ENCODE results near the gene C12orf50.

DNA sequence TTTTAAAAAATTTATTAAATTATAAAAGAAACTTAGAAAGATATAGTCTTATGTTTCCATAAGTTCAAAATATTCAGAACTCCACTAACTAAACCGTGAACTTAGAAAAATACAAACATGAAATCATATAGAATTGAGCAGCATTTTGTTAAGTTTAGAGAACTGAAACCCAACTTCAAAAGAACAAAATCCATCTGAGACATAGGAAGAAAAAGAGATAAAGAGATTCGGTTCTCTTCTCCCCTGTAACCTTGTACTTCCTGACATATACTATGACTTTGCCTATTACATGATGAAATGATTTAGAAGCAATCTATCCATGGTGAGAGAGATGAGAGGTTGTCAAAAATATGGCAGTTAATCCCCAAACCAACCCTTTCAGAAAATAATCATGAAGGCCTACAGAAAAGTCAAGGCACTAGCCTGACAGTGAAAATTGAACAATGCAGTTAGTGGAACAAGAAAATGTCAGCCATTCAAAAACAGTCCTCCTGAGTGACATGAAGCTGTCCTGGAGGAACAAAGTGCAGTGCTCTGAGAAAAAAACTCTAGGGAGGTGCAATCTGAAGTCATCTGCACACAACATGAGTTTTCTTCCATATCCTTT, 44.0 kb downstream of the C12orf50 start:
- TF ChIP-seq, protein P1, sequence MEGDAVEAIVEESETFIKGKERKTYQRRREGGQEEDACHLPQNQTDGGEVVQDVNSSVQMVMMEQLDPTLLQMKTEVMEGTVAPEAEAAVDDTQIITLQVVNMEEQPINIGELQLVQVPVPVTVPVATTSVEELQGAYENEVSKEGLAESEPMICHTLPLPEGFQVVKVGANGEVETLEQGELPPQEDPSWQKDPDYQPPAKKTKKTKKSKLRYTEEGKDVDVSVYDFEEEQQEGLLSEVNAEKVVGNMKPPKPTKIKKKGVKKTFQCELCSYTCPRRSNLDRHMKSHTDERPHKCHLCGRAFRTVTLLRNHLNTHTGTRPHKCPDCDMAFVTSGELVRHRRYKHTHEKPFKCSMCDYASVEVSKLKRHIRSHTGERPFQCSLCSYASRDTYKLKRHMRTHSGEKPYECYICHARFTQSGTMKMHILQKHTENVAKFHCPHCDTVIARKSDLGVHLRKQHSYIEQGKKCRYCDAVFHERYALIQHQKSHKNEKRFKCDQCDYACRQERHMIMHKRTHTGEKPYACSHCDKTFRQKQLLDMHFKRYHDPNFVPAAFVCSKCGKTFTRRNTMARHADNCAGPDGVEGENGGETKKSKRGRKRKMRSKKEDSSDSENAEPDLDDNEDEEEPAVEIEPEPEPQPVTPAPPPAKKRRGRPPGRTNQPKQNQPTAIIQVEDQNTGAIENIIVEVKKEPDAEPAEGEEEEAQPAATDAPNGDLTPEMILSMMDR (IDR thresholded peaks at IDR 0.05): no peak
- no peak for TF ChIP-seq POLR2A (IDR thresholded peaks at IDR 0.05)

Data from testis (tissue), 2 donors.